Vagina (tissue), 2 donors: ENCODE data around the gene SPOCK1. TPM values are rescaled to one million over a fixed set of nuclear protein-coding genes. Genes with fewer than 3 reads are reported as not detected.

Source experiments
- DNase-seq, 2 donors: peaks; one replicate each; pipeline ENCODE4 v3.0.0-alpha.2; 2017; ENCODE audit errors: extremely low spot score in 2 of 2
- H3K27ac ChIP-seq: fragments of 200-600 bp; sonication (generic); one replicate; pipeline ENCODE4 v1.5.1; 2019
- H3K27me3 ChIP-seq: fragments of 200-600 bp; sonication (generic); one replicate; pipeline ENCODE4 v1.5.1; 2019
- H3K36me3 ChIP-seq, 2 donors: fragments of 200-600 bp; sonication (generic); one replicate each; pipeline ENCODE4 v1.5.1; 2017 to 2019
- H3K4me1 ChIP-seq: fragments of 200-600 bp; sonication (generic); one replicate; pipeline ENCODE4 v1.5.1; 2019
- H3K4me3 ChIP-seq, 2 donors: fragments of 200-600 bp; sonication (generic); 1 replicate in 1 of 2; 2 replicates in 1 of 2; pipeline ENCODE4 v1.5.1; 2016 to 2019
- H3K9me3 ChIP-seq: fragments of 200-600 bp; sonication (generic); one replicate; pipeline ENCODE4 v1.5.1; 2019
- CTCF ChIP-seq, 3 experiments: fragments of 450-650 bp in 2 of 3; fragments of 200-600 bp in 1 of 3; sonication (generic) in 1 of 3; IDR thresholded peaks; one replicate each; pipeline ENCODE4 v1.5.1; 2017 to 2019; ENCODE audit warnings: antibody characterized with exemption in 3 of 3, mild to moderate bottlenecking in 2 of 3, moderate library complexity in 2 of 3
- POLR2A ChIP-seq, 2 donors: fragments of 450-650 bp; IDR thresholded peaks; one replicate each; pipeline ENCODE4 v1.6.1; 2017; ENCODE audit warnings: antibody characterized with exemption in 2 of 2, mild to moderate bottlenecking in 2 of 2, moderate library complexity in 2 of 2
- POLR2AphosphoS5 ChIP-seq, 2 donors: sonication (generic); formaldehyde crosslinking; IDR thresholded peaks; one replicate each; pipeline ENCODE4 v1.9.0; 2017; ENCODE audit warnings: antibody characterized with exemption in 2 of 2, mild to moderate bottlenecking in 2 of 2, low read depth in 1 of 2; ENCODE audit not compliant: insufficient read depth in 1 of 2
- intact Hi-C: fragments of 100-400 bp; cut with DNase I; formaldehyde crosslinking; loops from one replicate; pipeline ENCODE4 v1.15.1; 2023
- total RNA-seq: library from RNA; depleted of rRNA; stranded (reverse); fragments of >200 nt; gene quantifications from one replicate; pipeline ENCODE4 v1.2.3, GENCODE V29; 2016

The SPOCK1 gene
- total RNA-seq, 1 donor from 2014 or later: 70.7 TPM

- no peak for DNase-seq
- Histone ChIP-seq H3K27ac (no peak overlapping the region), H3K4me3 (no peak overlapping the region), H3K36me3 (no peaks in the 10 kb centered on the region), H3K9me3 (no peaks in the 10 kb centered on the region), H3K4me1 (peaks cover 22% of the 10 kb centered on the region), H3K27me3 (no peaks in the 10 kb centered on the region)
- intact Hi-C loops: no loop called here
- TF ChIP-seq CTCF (IDR thresholded peaks at IDR 0.05) (no peak), POLR2AphosphoS5 (IDR thresholded peaks at IDR 0.05; ENCODE audit: insufficient read depth in 1 of 2, low read depth in 1 of 2) (no peak), POLR2A (IDR thresholded peaks at IDR 0.05) (no peak)
Measured at GRCh38 chr5:137069358-137069757, 429.8 kb downstream of the SPOCK1 start.

GRCh38 chr5:137061382-137061781 is 437.7 kb downstream of the SPOCK1 start:
- Histone ChIP-seq H3K36me3 (no peaks in the 10 kb centered on the region), H3K27ac (no peak overlapping the region), H3K4me1 (no peaks in the 10 kb centered on the region), H3K9me3 (no peaks in the 10 kb centered on the region), H3K27me3 (no peaks in the 10 kb centered on the region), H3K4me3 (no peak overlapping the region)
- peak in 1 of 2 donors; percentile 64 for DNase-seq
- intact Hi-C loops: no loop called here
- TF ChIP-seq CTCF (IDR thresholded peaks at IDR 0.05): no peak
- no peak for TF ChIP-seq POLR2A (IDR thresholded peaks at IDR 0.05)
- TF ChIP-seq POLR2AphosphoS5 (IDR thresholded peaks at IDR 0.05; ENCODE audit: insufficient read depth in 1 of 2, low read depth in 1 of 2): no peak

DNA sequence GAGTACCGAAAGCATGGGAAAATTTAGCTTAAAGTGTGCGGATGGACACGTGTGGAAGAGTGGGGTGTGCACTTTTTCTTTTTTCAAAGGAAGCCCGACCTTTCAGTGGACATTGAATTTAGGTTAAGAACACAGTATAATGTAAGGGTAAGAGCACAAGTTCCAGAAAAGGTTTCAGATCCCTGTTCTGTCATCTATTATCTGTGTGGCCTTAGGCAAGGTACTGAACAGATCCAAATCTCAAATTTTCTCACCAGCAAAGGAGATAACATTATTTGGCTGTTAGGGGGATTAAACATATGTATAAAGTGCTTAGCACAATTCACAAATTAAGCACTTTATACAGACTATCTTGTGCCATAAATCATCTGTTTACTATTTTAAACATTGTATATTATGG is 441.0 kb downstream of the SPOCK1 start:
- intact Hi-C loops: no loop called here
- DNase-seq: no peak
- Histone ChIP-seq H3K4me1 (no peaks in the 10 kb centered on the region), H3K4me3 (no peak overlapping the region), H3K36me3 (no peaks in the 10 kb centered on the region), H3K27ac (no peak overlapping the region), H3K27me3 (no peaks in the 10 kb centered on the region), H3K9me3 (no peaks in the 10 kb centered on the region)
- TF ChIP-seq POLR2AphosphoS5 (IDR thresholded peaks at IDR 0.05; ENCODE audit: insufficient read depth in 1 of 2, low read depth in 1 of 2) (no peak), POLR2A (IDR thresholded peaks at IDR 0.05) (no peak), CTCF (IDR thresholded peaks at IDR 0.05) (no peak)

- H3K27me3 ChIP-seq: no peaks in the 10 kb centered on the region
- H3K9me3 ChIP-seq: no peaks in the 10 kb centered on the region
- TF ChIP-seq POLR2AphosphoS5 (IDR thresholded peaks at IDR 0.05; ENCODE audit: insufficient read depth in 1 of 2, low read depth in 1 of 2) (no peak), CTCF (IDR thresholded peaks at IDR 0.05) (no peak), POLR2A (IDR thresholded peaks at IDR 0.05) (no peak)
- H3K27ac ChIP-seq: no peak overlapping the region
- no peak overlapping the region for H3K4me3 ChIP-seq
- intact Hi-C loops: no loop called here
- no peaks in the 10 kb centered on the region for H3K36me3 ChIP-seq
- no peak for DNase-seq
- no peaks in the 10 kb centered on the region for H3K4me1 ChIP-seq
Measured at GRCh38 chr5:137056676-137057075, 442.4 kb downstream of the SPOCK1 start.

DNA sequence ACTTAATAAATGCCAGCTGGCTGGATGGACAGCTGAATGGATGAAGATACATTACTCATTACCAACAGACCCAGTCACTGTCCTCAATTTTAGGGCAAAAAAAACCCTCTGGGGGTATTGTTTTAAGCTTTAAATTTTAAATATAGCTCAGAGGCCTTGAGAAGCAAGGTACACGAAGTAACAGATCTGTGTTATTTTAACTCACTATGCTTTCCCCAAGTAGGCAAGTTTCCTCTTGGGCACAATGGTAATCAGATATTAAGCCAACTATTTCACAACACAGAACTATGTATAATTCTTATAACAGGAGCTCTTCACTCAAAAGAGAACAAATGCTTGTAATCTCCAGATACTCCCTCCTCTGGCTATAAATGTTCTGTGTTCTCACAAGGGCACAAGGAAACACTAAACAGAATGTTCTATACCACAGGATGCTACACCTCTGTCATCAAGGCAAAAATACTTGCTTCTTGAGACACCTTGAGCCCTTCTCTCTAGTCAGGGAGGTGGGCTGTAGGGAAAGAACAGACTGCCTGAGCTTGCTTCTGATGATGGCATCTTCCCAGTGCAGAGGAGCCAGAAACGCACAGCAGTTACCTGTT is 443.8 kb downstream of the SPOCK1 start:
- no peaks in the 10 kb centered on the region for H3K9me3 ChIP-seq
- no peak overlapping the region for H3K4me3 ChIP-seq
- no peak for DNase-seq
- TF ChIP-seq POLR2AphosphoS5 (IDR thresholded peaks at IDR 0.05; ENCODE audit: insufficient read depth in 1 of 2, low read depth in 1 of 2) (no peak), CTCF (IDR thresholded peaks at IDR 0.05) (no peak), POLR2A (IDR thresholded peaks at IDR 0.05) (no peak)
- H3K27ac ChIP-seq: peak overlapping the region; percentile 37
- no peaks in the 10 kb centered on the region for H3K4me1 ChIP-seq
- intact Hi-C loops: no loop called here
- no peaks in the 10 kb centered on the region for H3K27me3 ChIP-seq
- H3K36me3 ChIP-seq: no peaks in the 10 kb centered on the region
